ENCODE data around the gene LZTS3.
"Not testable (repeated sequence)": the region's sequence is repeated elsewhere in the genome, so short reads cannot be mapped to it uniquely, and the experiment has no call there.

Gene LZTS3

DNA sequence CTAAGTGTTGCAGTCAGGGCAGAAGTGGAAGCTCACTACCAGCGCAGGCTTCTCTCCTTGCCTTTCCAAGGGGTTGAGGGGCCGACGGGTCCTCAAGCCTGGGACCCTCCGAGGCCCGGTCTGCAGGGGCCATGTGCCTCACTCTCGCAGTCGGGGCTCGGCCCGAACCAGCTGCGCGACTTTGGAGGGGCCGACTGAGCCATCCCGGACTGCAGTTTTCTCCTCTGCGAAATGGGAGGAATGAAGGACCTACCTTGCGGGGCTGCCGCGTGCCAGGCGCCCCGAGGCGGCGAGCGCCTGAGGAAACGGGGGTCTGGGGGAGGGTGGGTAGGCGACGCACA, 5.6 kb downstream of the LZTS3 start:
- ATAC-seq (no peak), DNase-seq (no peak)

DNA sequence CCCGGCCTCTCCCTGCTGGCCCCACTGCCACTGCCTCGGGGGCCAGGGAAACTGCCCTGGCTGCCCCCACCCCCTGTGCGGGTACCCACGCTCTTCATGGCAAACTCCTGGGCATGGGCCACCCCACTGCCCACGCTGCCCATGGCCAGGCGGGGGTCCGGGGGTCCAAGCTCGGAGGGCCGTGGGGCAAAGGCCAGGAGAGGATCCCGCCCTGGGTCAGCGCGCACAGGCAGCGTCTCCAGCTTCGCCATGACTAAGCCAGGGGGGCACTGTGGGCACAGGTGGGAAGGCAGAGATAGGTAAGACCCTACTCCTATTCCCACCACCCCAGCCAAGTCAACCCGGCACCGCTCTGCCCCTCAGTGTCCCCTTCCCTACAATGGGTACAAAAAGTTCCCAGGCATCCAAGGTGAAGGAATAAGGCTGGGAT, 6.4 kb downstream of the LZTS3 start:
- ATAC-seq = no peak
- no peak for DNase-seq

DNA sequence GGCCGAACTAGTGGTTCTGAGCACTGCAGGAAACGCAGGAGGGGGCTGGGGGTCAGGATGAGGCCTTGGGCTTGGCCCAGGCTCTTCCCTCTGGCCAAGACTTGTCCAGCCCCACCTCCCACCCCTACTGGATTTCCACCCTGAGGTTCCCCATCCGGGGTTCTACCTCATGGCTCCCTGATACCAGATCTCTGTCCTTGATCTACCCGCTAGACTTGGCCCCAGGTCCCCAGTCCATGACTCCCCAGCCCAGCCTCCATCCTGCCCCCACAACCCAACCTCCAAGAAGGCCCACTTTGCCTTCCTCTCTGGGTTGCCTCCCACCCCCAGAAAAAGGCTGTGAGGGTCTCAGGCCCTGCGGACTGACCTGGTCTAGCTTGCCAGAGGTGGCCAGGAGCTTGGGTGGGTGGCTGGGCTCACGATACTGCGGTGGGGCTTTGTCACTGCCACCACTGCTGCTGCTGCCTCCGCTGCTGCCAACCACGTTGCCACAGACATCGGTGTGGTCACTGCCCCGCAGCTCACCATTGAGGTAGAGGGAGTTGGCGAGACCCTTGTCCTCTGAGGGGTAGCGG, 6.9 kb downstream of the LZTS3 start:
- ATAC-seq = no peak
- DNase-seq = no peak

DNA sequence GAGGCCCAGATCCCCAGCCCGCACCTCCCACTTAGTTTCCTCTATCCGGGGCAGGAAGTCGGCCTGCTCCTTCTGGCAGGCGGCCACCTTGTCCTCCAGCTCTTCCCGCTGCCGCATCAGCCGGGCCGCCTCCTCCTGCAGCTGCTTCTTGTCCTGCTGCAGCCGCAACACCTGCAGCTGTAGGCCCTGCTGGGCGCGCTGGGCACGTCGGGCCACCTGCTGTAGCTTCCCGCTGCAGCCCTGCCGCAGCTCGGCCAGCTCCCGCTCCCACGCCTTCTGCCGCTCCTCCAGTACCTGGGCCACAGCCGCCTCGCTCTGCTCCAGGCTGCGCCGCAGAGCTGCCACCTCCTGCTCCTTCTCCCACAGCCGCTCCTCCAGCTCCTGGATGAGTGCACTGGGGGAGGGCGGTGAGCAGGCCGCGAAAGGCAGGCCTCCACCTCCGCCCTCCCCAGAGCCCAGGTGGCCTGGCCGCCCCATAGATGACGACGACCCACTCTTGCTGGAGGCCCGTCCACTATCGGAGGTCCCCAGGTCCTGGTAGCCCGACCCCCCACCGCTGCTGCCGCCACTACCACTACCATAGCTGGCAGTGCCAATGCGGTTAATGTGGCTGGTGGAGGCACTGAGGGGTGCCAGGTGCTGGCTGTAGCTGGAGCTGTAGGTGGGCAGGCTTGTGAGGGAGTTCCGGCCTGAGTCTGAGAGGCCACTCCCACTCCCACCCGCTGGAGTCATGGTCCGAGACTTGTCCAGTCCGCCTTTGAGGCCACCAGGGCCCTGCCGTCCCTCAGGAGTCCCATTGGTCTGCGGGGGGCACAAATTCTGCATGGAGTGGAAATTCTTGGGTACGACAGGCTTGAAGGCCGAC, 7.6 kb downstream of the LZTS3 start:
- ATAC-seq = no peak

DNA sequence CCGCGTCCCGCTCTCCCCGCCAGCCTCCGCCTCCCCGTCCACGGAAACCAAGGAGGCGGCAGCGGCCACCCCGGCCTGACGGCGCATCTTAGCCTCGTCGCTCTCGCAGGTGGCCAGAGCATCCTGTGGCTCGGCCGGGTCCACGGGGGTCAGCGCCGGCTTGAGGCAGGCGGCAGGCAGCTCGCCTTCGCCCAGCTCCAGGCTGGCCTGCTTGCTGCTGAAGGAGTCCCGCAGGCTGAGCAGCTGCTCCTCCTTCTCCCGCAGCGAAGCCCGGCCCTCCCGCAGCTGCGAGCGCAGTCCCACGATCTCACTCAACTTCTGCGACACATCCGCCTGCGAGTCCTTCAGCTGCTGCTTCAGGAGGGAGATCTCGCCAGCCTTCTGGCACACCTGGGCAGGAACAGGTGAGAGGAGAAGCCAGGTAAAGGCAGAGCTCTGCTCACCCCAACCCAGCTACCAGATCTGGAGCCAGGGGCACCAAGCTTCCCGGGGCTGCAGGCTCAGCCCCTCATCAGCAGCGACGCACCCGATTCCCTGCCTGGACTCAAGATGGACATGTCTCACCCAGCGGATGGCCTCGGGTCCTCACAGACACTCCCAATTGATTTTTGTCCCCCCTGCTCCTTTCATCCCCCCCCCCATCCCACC, 8.5 kb downstream of the LZTS3 start:
- DNase-seq = no peak
- ATAC-seq = no peak

More for the DNA sequence above, 7.6 kb downstream of the LZTS3 start:
- DNase-seq = no peak

DNA sequence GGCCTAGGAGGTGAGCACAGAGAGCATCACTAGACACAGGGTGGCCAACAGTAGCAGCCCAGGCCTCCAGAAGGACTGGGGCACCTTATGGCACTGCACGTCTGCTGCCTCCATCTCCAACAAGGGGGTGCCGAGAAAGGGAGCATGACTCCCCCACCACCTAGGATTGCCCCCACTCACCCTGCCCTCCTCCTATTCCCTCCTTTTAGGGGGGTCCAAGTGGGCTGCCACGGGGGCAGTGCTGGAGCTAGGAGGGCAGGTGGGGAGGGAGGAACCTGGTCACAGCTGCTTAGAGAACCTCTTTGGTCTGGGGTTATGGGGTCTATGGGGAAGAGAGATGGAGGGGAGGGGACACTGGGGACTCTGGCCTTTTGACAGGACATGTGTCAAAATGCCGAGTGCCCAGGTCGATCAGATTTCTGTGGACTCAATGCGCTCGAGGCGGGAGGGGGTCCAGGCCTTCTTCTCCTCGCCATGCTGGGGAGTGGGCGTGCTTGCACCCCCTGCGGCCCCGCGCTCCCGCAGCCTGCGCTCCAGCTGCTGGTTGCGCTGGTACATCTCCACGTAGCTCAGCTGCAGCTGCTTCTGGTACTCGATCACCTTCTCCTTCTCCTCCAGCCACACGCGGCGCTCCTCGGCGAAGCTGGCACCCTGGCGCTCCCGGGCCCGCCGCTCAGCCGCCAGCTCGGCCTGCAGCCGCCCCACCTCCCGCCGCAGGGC, 9.1 kb downstream of the LZTS3 start:
- ATAC-seq (no peak), DNase-seq (no peak)

DNA sequence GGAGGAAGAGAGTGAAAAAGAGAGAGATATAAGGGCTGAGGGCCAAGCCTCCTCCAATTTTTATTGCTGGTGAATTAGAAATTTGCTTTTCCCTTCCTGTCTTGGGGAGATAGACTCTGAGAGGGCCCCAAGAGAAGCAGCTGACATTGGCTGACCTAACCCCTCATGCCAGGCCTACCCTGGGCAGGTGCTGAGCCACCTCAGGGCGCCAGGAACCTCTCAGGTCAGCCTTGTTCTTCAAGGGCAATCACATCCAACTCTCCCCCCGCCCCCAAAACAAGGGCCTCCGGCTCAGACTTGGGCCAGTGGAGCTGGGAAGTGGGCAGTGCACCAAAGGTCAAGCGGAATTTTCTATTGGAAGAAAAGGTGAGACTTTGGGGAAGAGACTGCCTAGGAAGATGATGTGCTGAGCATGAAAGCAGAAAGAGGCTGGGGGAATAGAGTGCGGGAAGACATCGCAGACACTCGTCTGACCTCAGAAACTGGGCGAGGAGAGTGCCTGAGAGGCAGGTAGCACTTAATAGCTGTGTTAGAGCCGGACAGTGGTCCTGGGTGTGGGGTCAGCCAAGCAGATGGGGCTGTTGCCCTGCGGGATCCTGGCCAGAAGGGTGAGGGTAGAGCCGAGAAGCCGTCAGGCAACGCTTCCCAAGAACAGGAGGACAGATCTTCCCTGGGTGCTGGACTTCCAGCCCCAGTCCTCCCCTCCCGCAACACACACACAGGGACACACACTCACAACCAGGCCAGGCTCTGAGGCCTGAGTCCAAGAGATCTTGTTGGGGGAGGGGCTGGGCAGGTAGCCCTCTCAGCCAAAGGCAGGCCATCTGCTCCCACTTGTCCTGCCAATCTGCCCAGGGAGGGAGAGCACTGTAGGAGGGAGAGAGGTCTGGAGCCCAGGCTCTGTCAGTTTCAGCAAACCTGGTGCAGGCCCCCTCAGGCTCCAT, 10.0 kb downstream of the LZTS3 start:
- ATAC-seq = no peak
- DNase-seq = no peak

DNA sequence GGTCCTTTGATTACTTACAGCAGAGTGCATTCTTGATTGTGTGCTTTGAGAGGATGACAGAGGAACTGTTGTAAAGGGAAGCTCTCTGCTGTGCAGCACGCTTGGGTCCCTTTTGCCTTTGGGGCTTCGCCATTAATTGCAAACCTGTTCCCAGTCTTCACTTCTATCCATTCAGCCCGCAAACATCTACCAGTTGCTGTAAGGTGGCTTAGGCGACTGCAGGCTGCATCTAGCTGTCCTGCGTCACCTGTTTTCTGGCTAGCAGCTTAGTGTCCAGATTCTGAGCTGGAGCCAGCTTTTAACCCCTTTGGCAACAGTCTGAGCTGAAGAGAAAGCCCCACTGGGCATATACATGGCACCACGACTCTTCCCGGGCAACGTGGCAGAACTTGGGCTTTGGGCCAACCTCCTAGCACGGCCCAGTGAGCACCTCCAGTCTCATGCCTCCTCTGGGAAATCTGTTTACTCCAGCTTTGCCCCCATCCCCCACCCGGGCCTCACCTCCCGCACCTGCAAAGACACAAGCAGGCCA, 11.2 kb downstream of the LZTS3 start:
- ATAC-seq (no peak), DNase-seq (no peak)

DNA sequence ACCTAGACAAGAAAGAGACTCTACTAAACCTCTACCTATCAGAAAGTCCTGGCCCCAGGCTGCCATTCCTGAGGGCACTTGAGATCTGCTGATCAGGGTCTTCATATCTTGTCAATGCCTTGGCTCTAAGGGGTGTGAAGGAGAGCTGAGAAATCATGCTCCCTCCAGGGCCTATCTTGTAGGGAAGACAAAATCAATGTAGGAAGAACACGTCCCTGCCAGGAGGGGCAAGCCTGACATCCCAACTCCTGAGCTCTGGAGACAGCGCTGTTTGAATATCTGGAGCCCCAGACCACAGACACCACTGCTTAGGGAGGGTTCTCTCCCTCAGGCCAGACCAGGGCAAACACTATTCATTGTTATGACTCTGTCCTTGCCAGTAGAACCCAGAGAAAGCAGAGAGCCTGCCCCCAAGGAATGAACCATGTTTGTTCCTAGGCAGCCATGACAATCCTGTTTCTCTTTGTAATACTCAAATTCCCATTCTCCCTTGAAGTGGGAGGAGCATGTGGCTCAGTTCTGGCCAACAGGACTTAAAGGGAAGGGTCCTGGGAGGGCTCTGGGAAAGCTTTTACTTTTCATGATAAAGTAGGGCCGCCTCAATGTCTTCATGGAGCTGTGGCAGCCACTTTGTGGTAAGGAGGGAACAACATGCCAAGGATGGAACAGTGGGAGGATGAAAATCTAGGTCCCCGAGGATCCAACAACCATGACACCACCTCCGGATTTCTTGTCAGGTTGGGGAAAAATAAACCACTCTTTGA, 11.9 kb downstream of the LZTS3 start:
- DNase-seq = no peak
- ATAC-seq = no peak

DNA sequence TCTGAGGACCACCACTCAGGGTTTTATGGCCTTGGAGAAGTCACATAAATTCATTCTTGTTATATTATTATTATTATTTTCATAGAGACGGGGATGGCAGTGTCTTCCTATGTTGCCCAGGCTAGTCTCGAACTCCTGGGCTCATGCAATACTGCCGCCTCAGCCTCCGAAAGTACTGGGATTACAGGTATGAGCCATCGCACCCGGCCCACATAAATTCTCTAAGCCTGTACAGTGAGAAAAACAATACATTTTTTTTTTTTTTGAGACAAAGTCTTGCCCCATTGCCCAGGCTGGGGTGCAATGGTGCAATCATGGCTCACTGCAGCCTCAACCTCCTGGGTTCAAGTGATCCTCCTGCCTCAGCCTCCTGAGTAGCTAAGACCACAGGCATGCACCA, 12.9 kb downstream of the LZTS3 start:
- ATAC-seq (no peak), DNase-seq (no peak)

DNA sequence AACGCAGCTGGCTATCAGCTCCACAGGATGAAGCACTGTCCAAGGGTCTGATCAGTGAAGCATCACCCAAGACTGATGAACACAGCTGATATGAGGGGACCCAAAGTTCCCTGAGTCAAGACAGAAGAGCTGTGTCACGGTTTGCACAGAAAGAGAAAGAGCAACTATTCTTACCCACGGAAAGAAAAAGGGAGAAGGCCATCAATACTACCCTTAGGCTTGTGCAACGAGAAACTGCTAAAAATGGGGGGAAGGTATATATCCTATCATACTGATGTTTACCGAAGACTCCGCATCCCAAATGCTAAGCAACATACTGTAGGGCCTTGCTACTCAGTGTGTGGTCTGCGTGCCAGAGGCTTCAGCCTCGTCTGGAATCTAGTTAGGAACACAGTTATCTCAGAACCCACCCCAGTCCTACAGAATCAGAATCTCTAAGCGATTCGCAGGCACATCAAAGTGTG, 14.3 kb downstream of the LZTS3 start:
- no peak for ATAC-seq
- no peak for DNase-seq

DNA sequence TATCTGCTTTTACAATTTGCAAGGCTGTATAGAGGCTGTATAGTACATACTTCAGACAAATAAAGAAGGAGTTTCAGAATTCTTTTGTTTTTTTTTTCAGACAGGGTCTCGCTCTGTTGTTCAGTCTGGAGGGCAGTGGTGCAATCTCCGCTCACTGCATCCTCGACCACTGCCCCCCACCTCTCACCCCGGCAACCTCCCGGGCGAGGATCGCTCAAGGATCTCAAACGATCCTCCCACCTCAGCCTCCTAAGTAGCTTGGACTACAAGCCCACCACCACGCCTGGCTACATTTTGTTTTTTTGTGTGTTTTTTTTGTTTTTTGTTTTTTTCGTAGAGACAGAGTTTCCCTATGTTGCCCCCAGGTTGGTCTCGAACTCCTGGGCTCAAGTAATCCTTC, 15.5 kb downstream of the LZTS3 start:
- no peak for DNase-seq
- no peak for ATAC-seq

DNA sequence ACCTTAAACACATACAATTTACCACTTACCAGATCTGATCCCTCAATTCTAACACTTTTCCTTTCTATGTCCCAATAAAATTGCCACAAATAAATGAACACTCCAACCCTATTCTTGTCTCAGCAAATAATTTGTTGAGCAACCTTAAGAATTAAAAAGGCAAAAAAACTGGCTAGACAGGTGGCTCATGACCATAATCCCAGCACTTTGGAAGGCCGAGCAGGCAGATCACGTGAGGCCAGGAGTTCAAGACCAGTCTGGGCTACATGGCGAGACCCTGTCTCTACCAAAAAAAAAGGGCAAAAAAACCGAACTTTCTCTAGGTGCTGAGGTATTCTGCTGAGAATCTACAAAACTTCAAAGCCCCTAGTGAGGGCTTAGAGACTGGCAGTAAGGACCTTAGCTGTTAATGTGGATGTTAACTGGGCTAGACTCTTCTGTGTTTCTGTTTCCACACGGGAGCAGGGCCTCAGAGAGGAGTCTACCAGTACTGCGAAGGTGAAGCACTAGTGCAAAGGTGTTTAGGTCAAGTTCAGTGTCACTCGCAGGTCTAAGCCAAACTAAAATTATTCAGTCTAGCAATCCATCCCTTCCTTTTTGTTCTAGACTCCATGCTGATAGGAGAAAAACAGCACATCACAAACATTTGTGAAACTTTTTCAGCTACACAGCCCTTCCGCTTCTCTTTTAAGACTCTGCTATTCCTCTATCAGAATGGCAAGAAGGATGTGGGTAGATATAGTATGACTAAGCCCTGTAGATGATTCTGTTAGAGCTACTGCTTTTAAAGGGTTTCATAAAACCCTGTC, 16.3 kb downstream of the LZTS3 start:
- peak; percentile 83 for ATAC-seq
- DNase-seq = no peak

DNA sequence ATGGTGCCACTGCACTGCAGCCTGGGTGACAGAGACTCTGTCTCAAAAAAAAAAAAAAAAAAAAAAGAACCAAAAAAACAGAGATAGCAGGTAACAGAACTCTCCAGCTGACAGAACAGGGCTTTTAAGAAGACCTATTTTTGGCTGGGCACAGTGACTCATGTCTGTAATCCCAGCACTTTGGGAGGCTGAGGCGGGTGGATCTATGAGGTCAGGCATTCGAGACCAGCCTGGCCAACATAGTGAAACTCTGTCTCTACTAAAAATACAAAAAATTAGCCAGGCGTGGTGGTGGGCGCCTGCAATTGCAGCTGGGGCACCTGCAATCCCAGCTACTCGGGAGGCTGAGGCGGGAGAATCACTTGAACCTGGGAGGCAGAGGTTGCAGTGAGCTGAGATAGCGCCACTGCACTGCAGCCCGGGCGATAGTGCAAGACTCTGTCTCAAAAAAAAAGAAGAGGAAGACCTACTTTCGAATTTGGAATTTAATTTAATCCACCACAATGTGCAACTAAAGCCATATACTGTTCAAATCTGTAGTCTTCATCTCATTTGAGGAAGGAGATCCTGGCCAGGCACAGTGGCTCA, 21.2 kb downstream of the LZTS3 start:
- DNase-seq, ATAC-seq: not testable (repeated sequence)

DNA sequence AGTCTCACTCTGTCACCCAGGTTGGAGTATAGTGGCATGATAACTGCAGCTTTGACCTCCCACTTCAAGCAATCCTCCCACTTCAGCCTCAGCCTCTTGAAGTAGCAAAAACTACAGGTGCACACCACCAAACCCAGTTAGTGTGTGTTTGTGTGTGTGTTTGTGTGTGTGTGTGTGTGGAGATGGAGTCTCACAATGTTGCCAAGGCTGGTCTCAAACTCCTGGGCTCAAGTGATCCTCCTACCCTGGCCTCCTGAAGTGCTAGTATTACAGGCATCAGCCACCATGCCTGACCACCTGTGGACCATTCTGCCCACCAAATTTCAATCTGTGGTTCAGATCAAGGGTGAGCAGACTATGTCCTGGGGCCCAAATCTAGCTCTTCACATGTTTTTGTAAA, 22.4 kb downstream of the LZTS3 start:
- DNase-seq (no peak), ATAC-seq (no peak)

DNA sequence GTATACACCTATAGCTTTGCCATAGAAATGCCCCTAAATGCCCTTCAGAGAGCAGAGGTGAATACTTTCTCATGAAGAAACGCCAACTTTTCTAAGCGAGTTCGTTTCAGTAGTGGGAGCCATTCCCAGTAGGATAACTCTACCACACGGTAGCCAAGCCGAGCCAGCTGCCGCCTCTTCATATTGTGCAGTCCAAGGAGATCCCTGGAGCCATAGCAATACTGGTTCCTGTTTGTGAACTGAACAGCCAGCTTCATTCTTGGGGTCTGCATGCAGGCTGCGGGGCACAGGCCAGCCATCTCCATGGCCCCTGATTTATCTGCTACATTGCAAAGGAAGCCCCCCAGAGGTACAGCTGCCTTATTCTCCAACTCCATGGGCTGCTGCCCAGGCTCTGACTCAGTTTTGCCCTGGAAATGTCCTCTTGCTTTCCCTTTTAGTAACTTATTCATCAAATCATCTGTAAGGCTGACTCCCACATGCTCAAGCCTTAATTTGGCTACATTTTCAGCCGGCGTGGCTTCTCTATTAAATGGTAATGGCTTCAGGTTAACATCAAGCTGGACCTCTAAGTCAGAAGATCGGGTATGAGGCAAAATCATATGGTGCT, 26.5 kb downstream of the LZTS3 start:
- ATAC-seq (no peak), DNase-seq (no peak)

DNA sequence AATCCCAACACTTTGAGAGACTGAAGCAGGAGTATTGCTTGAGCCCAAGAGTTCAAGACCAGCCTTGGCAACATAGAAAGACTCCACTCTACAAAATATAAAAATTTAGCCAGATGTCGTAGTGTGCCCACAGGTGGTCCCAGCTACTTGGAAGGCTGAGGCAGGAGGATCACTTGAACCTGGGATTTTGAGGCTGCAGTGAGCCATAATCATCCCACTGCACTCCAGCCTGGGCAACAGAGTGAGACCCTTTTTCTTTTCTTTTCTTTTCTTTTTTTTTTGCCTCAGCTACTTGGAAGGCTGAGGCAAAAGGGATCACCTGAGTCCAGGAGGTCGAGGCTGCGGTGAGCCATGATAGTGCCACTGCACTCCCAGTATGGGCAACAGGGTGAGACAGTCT, 31.6 kb downstream of the LZTS3 start:
- ATAC-seq (no peak), DNase-seq (no peak)

DNA sequence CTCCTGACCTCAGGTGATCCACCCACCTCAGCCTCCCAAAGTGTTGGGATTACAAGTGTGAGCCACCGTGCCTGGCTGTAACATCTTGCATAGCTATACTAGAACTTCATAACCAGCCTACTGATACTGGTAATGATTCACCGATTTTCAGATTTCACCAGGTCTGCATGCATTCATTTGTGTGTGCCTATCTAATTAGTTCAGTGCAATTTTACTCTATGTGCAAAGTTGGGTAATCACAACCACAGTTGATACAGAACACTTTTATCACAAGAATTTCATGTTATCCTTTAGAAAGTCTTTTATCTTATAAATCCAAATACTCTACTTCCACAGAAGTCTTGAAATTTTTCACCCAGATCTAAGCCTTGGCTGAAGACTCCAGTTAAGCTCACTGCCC, 35.9 kb downstream of the LZTS3 start:
- no peak for DNase-seq
- ATAC-seq = no peak
